Heart left ventricle (tissue), 13 donors: ENCODE data around the gene IARS1.

Source experiments
- CTCF ChIP-seq, 12 donors: fragments of 200-600 bp; sonication (generic) in 4 of 12; IDR thresholded peaks; one replicate each; pipeline versions ENCODE4 v1.5.0 to v1.8.0; 2018 to 2022; ENCODE audit warnings: antibody characterized with exemption in 12 of 12, mild to moderate bottlenecking in 5 of 12
- POLR2A ChIP-seq, 2 donors: fragments of 450-650 bp; IDR thresholded peaks; one replicate each; pipeline ENCODE4 v1.6.1; 2017; ENCODE audit warnings: antibody characterized with exemption in 2 of 2, mild to moderate bottlenecking in 2 of 2, moderate library complexity in 2 of 2
- donor health status: ischemic (EF 13 %, LVEDD 7.1; RV severe dilation, severe dysfunction).
- donor health status: DM: no; HTN: yes; CAD: no.
- donor health status: DM: no; HTN: no; CAD: no.
- donor health status: ischemic (EF 25% LVEDD 6.9; RV normal size, moderate dysfunction).
- donor health status: ischemic (EF 25% LVEDD 5.7; RV mildly dilated, moderate dysfunction).
- donor health status: ischemic (EF 35%, LVEDD 5.7; RV mildly dilated, moderate dysfunction).
- donor health status: nonischemic (EF 11% LVEDD 7.7; RV severe dilation, severe dysfunction).
- donor health status: DM: yes; HTN: yes; CAD: no.
- donor health status: PGD.
- donor health status: ischemic (EF 29% LVEDD 5.4; RV normal size, mild dysfunction).
- donor health status: nonischemic (EF 23%, LVEDD 6.1; RV moderate dilation, normal function).

GRCh38 chr9:92279302-92279701 is 14.2 kb downstream of the IARS1 start:
- TF ChIP-seq CTCF (IDR thresholded peaks at IDR 0.05) = no peak
- TF ChIP-seq POLR2A (IDR thresholded peaks at IDR 0.05) = no peak
